Endometrium (tissue), 2 donors: ENCODE results near the gene DRGX.

Experiments used
- FAIRE-seq: peaks from 2 replicates; lab custom pipeline; 2012; peaks lifted over from hg19 to GRCh38; lab: Jason Lieb, UNC
- donor health status: control.
- donor health status: control.

Gene DRGX

DNA sequence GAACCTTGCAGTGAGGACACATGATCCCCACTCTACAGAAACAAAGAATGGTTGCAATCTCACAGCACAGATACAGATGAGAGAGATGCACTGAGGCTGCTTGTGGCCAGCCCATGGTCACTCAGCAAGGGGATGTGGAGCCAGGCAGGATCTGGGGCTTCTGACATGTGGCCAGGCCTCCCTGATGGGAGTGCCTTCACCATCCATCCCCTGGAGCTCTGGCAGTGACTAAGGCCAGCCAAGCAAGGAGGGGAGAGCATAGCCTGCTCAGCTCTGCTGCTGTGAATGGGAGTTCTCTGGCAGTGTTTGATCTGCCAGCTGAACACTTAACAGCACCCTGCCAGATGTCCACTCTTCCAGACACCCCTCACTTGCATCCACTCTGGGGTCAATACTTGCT is 77.1 kb downstream of the DRGX start:
- FAIRE-seq: no peak

DNA sequence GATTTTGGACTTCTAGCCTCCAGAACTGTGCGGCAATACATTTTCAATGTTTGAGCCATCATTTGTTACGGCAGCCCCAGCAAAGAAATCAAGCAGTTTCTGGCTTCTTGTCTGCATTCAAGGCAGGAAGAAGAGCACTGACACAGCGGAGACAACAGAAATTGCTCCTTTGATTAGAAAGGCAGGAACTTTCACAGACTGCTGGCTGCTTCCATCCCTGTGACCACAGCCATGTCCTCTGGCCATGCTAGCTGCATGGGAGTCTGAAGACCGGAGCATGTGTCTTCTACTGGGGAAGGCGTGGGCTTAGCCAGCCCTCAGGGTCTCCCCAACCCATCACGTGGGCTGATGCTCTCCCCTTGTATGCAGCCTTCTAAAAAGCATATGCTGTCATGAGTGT is 77.9 kb downstream of the DRGX start:
- no peak for FAIRE-seq

GRCh38 chr10:49314806-49315205 is 81.1 kb downstream of the DRGX start:
- no peak for FAIRE-seq
